Erythroblast (primary cell): Measurements from ENCODE around the gene TUT7.

Experiments
- GATA1 ChIP-seq: IDR thresholded peaks from 2 replicates; pipeline ENCODE4 v1.6.1; 2011; ENCODE audit warnings: low read depth, mild to moderate bottlenecking, control low read depth, low read length, moderate library complexity
- POLR2A ChIP-seq: IDR thresholded peaks from 2 replicates; pipeline ENCODE4 v1.6.1; 2011; ENCODE audit warnings: mild to moderate bottlenecking, low read length

DNA sequence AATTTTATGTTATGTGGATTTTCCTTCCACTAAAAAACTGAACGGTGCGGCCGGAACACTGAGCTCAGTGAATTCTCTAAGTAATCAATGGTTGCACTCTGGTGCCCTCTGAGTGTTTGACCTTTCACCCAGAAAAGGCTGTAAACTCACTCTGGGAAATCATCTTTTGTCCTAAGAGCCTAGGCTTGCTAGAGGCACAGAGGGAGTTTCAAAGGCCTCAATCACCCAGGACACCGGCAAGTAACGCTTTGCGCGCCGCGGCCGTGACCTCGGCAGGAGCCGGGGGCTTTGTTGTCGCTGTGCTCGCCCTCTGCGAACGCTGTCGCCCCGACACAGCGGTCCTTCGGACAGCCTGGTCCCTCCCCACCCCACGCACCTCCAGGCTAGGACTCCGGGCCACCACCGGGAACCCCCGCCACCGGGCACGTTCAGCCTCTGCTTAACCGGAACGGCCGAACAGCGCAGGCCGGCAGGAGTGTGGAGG, 72.6 kb downstream of the TUT7 start:
- no peak for TF ChIP-seq POLR2A
- no peak for TF ChIP-seq GATA1
